GM18502 (cell line): Measurements from ENCODE around the gene WDR86.

Source experiments
- ATAC-seq: cut with Tn5 transposase; IDR thresholded peaks from one replicate; pipeline ENCODE4 v1.9.1; 2021; ENCODE audit warnings: mild to moderate bottlenecking; ENCODE audit not compliant: unreplicated experiment, poor library complexity

The WDR86 gene

GRCh38 chr7:151334628-151335027 lies 75.2 kb downstream of the WDR86 start:
- ATAC-seq = no peak
